OCI-LY7 (cell line): ENCODE measurements around the gene FHIP1A.

Source experiments
- CTCF ChIP-seq: fragments of 200-600 bp; sonication (generic); conservative IDR thresholded peaks from 2 replicates; pipeline ENCODE4 v1.5.1; 2014; ENCODE audit warnings: mild to moderate bottlenecking, antibody characterized with exemption, low read length, moderate library complexity, mixed read lengths
- EZH2phosphoT487 ChIP-seq: fragments of 200-600 bp; sonication (generic); IDR thresholded peaks from 2 replicates; pipeline ENCODE4 v1.6.1; 2018; ENCODE audit warnings: low read depth, borderline replicate concordance, mild to moderate bottlenecking, mixed run types, antibody characterized with exemption, low read length, moderate library complexity, mixed read lengths

GRCh38 chr4:151455212-151455611, 46.2 kb downstream of the FHIP1A start:
- TF ChIP-seq CTCF (no peak), EZH2phosphoT487 (no peak)
